PC-9 (cell line): ENCODE measurements around the gene CACYBP. TPM values are rescaled to one million over a fixed set of nuclear protein-coding genes. Genes with fewer than 3 reads are reported as not detected.
"Not testable (repeated sequence)": the region's sequence is repeated elsewhere in the genome, so short reads cannot be mapped to it uniquely, and the experiment has no call there.

Experiments
- BruUV-seq: library from RNA; stranded (reverse); fragments of 400-500 nt; replicated peaks from 2 replicates; lab custom pipeline; 2021; lab: Mats Ljungman, UMichigan
- CTCF ChIA-PET: fragments of 300-600 bp; sonication (Branson Sonifier 250); formaldehyde crosslinking; loops from one replicate; lab custom pipeline; 2022; ENCODE audit warnings: antibody characterized with exemption; lab: Charles Lee
- POLR2A ChIA-PET: fragments of 300-600 bp; sonication (Branson Sonifier 250); formaldehyde crosslinking; loops from one replicate; lab custom pipeline; 2022; ENCODE audit warnings: antibody characterized with exemption; ENCODE audit not compliant: unreplicated experiment; lab: Charles Lee
- DNase-seq, 2 experiments: peaks; one replicate each; pipeline versions ENCODE4 v3.0.0 to v3.0.0-alpha.2; 2015 to 2022; ENCODE audit warnings: mixed read lengths in 1 of 2
- H2AFZ ChIP-seq: fragments of 200-600 bp; sonication (generic); 2 replicates; pipeline ENCODE4 v1.8.1; 2017; ENCODE audit warnings: antibody characterized with exemption
- H3F3A ChIP-seq: fragments of 200-600 bp; sonication (generic); 2 replicates; pipeline ENCODE4 v1.8.1; 2017; ENCODE audit warnings: antibody characterized with exemption, mild to moderate bottlenecking, low read depth; ENCODE audit not compliant: insufficient read depth
- H3K27ac ChIP-seq: fragments of 200-600 bp; sonication (generic); 2 replicates; pipeline ENCODE4 v1.6.1; 2016; ENCODE audit warnings: mixed run types
- H3K27me3 ChIP-seq: fragments of 200-600 bp; sonication (generic); 2 replicates; pipeline ENCODE4 v1.6.1; 2016; ENCODE audit warnings: low read depth, mixed run types; ENCODE audit not compliant: insufficient read depth
- H3K36me3 ChIP-seq: fragments of 200-600 bp; sonication (generic); 2 replicates; pipeline ENCODE4 v1.6.1; 2016; ENCODE audit warnings: low read depth, mixed run types
- H3K4me1 ChIP-seq: fragments of 200-600 bp; sonication (generic); replicated peaks from 2 replicates; pipeline ENCODE4 v1.6.1; 2016; ENCODE audit warnings: mixed run types; ENCODE audit not compliant: insufficient read depth
- H3K4me2 ChIP-seq: fragments of 200-600 bp; sonication (generic); 2 replicates; pipeline ENCODE4 v1.6.1; 2017; ENCODE audit warnings: mixed run types
- H3K4me3 ChIP-seq: fragments of 200-600 bp; sonication (generic); 2 replicates; pipeline ENCODE4 v1.6.1; 2016; ENCODE audit warnings: mixed run types
- H3K79me2 ChIP-seq: fragments of 200-600 bp; sonication (generic); 2 replicates; pipeline ENCODE4 v1.6.1; 2017; ENCODE audit warnings: low read depth, mixed run types
- H3K9me2 ChIP-seq: fragments of 200-600 bp; sonication (generic); 2 replicates; pipeline ENCODE4 v1.8.1; 2017; ENCODE audit warnings: mild to moderate bottlenecking; ENCODE audit not compliant: insufficient read depth
- H3K9me3 ChIP-seq: fragments of 200-600 bp; sonication (generic); 2 replicates; pipeline ENCODE4 v1.8.1; 2016; ENCODE audit warnings: low read depth; ENCODE audit not compliant: insufficient read depth
- H4K20me1 ChIP-seq: fragments of 200-600 bp; sonication (generic); 2 replicates; pipeline ENCODE4 v1.8.1; 2017; ENCODE audit not compliant: insufficient read depth
- CTCF ChIP-seq: fragments of 200-600 bp; sonication (generic); conservative IDR thresholded peaks from 2 replicates; pipeline ENCODE4 v1.6.1; 2017; ENCODE audit warnings: mixed run types, antibody characterized with exemption, mild to moderate bottlenecking, moderate library complexity
- EZH2 ChIP-seq: fragments of 200-600 bp; sonication (generic); IDR thresholded peaks from 2 replicates; pipeline ENCODE4 v1.8.0; 2017; ENCODE audit warnings: antibody characterized with exemption, low read depth
- intact Hi-C: fragments of 100-400 bp; cut with micrococcal nuclease; formaldehyde crosslinking; loops from one replicate; pipeline ENCODE4 v1.10.0; 2022; ENCODE audit not compliant: unreplicated experiment
- total RNA-seq: library from RNA; stranded (reverse); gene quantifications from 2 replicates; pipeline ENCODE4 v1.2.3, GENCODE V29; 2021

The CACYBP gene
- total RNA-seq, 1 experiment from 2014 or later = 156 TPM

- Histone ChIP-seq H3K9me2 (no peaks in the 10 kb centered on the region), H2AFZ (no peak overlapping the region), H3K4me2 (no peak overlapping the region), H3K9me3 (no peaks in the 10 kb centered on the region), H3K4me1 (peaks cover 10% of the 10 kb centered on the region), H3K36me3 (no peaks in the 10 kb centered on the region), H3K27me3 (no peaks in the 10 kb centered on the region), H3F3A (peaks cover under 1% of the 10 kb centered on the region; the same call in 1 of the 2 replicates), H3K27ac (no peak overlapping the region), H3K79me2 (no peaks in the 10 kb centered on the region), H4K20me1 (no peaks in the 10 kb centered on the region), H3K4me3 (no peak overlapping the region)
- intact Hi-C loops = no loop called here
- DNase-seq = no peak
- TF ChIP-seq CTCF = no peak
- TF ChIP-seq EZH2 = no peak
- POLR2A ChIA-PET = no interaction called here
- BruUV-seq = no TSS peak
- CTCF ChIA-PET = no interaction called here
Observed at GRCh38 chr1:175040324-175040879, 40.7 kb downstream of the CACYBP start.

- Histone ChIP-seq H3K27me3 (no peaks in the 10 kb centered on the region), H2AFZ (no peak overlapping the region), H3K27ac (no peak overlapping the region), H3K4me1 (no peaks in the 10 kb centered on the region), H3K79me2 (no peaks in the 10 kb centered on the region), H3K36me3 (no peaks in the 10 kb centered on the region), H4K20me1 (no peaks in the 10 kb centered on the region), H3K4me3 (no peak overlapping the region), H3K4me2 (no peak overlapping the region), H3K9me2 (no peaks in the 10 kb centered on the region), H3F3A (no peaks in the 10 kb centered on the region), H3K9me3 (no peaks in the 10 kb centered on the region)
- CTCF ChIA-PET = no interaction called here
- POLR2A ChIA-PET = no interaction called here
- BruUV-seq = no TSS peak
- TF ChIP-seq CTCF (no peak), EZH2 (no peak)
- intact Hi-C loops = no loop called here
- no peak for DNase-seq
Observed at GRCh38 chr1:175042650-175043049, 42.9 kb downstream of the CACYBP start.

- TF ChIP-seq EZH2 = no peak
- no peaks in the 10 kb centered on the region for H3K79me2 ChIP-seq
- H4K20me1 ChIP-seq = no peaks in the 10 kb centered on the region
- H3K4me2 ChIP-seq = no peak overlapping the region
- no peaks in the 10 kb centered on the region for H3F3A ChIP-seq
- H3K27ac ChIP-seq = no peak overlapping the region
- no peaks in the 10 kb centered on the region for H3K9me3 ChIP-seq
- H3K9me2 ChIP-seq = no peaks in the 10 kb centered on the region; the same call in 1 of the 2 replicates
- intact Hi-C loops = no loop called here
- H3K4me1 ChIP-seq = no peaks in the 10 kb centered on the region
- ChIA-PET CTCF (no interaction called here), POLR2A (no interaction called here)
- no peak overlapping the region for H2AFZ ChIP-seq
- BruUV-seq = no TSS peak
- DNase-seq = no peak
- no peak overlapping the region for H3K4me3 ChIP-seq
- no peaks in the 10 kb centered on the region for H3K36me3 ChIP-seq
- H3K27me3 ChIP-seq = no peaks in the 10 kb centered on the region
Observed at GRCh38 chr1:175043824-175044223, 44.1 kb downstream of the CACYBP start.

GRCh38 chr1:175044591-175044990, 44.8 kb downstream of the CACYBP start:
- H3K4me1 ChIP-seq, BruUV-seq, CTCF ChIA-PET, H3K79me2 ChIP-seq, H3K36me3 ChIP-seq, H3K27me3 ChIP-seq, H3K27ac ChIP-seq, H3K4me3 ChIP-seq, H3K4me2 ChIP-seq, H3K9me3 ChIP-seq, H3F3A ChIP-seq, H3K9me2 ChIP-seq, DNase-seq, H4K20me1 ChIP-seq, H2AFZ ChIP-seq, intact Hi-C loops: not testable (repeated sequence)
- POLR2A ChIA-PET = interaction anchor here (0.7 kb wide), 1 partner anchor 363 kb away, joined by 5 read pairs; no protein-coding TSS in a partner anchor
